Measurements from ENCODE around the gene FNIP2.

GRCh38 chr4:158814207-158814606, 45.4 kb downstream of the FNIP2 start:
- no peak for TF ChIP-seq CTCF (IDR thresholded peaks at IDR 0.05)
- no peak for TF ChIP-seq POLR2A (IDR thresholded peaks at IDR 0.05)

Measured in heart left ventricle (tissue), 13 donors.